Activated CD8-positive, alpha-beta T cell treated with anti-CD3 and anti-CD28 coated beads, Interleukin-2, amount 10 ng/mL, durations not matched to agents 7 days and 5 days (primary cell): ENCODE data around the gene CSK. TPM values are rescaled to one million over a fixed set of nuclear protein-coding genes. Genes with fewer than 3 reads are reported as not detected.
A peak's percentile ranks its signal among the peaks of the same experiment; 100 is the strongest.
"Not testable (repeated sequence)": the region's sequence is repeated elsewhere in the genome, so short reads cannot be mapped to it uniquely, and the experiment has no call there.

Experiments used
- ATAC-seq: fragments of 150-1000 bp; cut with Tn5 transposase; one replicate; pipeline ENCODE4 v1.10.0; 2021; ENCODE audit warnings: moderate library complexity
- CTCF ChIA-PET: fragments of 350-600 bp; sonication (Branson Sonifier 250); formaldehyde crosslinking; loops from one replicate; lab custom pipeline; 2021; ENCODE audit warnings: antibody characterized with exemption; lab: Charles Lee
- POLR2A ChIA-PET: fragments of 350-600 bp; sonication (Branson Sonifier 250); formaldehyde crosslinking; loops from one replicate; lab custom pipeline; 2021; ENCODE audit warnings: antibody characterized with exemption; lab: Charles Lee
- DNase-seq: peaks from one replicate; pipeline ENCODE4 v3.0.0-alpha.2; 2020
- H3K27ac Mint-ChIP-seq: one replicate; pipeline ENCODE4 v1.8.0; 2021; ENCODE audit warnings: mild to moderate bottlenecking, mixed read lengths
- H3K27me3 Mint-ChIP-seq: one replicate; pipeline ENCODE4 v1.8.0; 2021; ENCODE audit warnings: low read depth, mixed read lengths
- H3K36me3 Mint-ChIP-seq: one replicate; pipeline ENCODE4 v1.8.0; 2021; ENCODE audit warnings: low read depth, mixed read lengths
- H3K4me1 Mint-ChIP-seq: one replicate; pipeline ENCODE4 v1.8.0; 2021; ENCODE audit warnings: low read depth, mixed read lengths
- H3K4me3 Mint-ChIP-seq: one replicate; pipeline ENCODE4 v1.8.0; 2021; ENCODE audit warnings: mild to moderate bottlenecking, mixed read lengths
- H3K9me3 Mint-ChIP-seq: one replicate; pipeline ENCODE4 v1.8.0; 2022; ENCODE audit warnings: mixed read lengths; ENCODE audit not compliant: insufficient read depth
- total RNA-seq, 2 experiments: library from RNA; stranded (reverse); gene quantifications; one replicate each; pipeline ENCODE4 v1.2.3, GENCODE V29; 2021

Gene CSK
- 100 to 1,000 TPM; 314 to 330 TPM for total RNA-seq

GRCh38 chr15:74781431-74782258, at the start of gene CSK:
TSS of gene CSK (plus strand) at chr15:74782080. CDS start at chr15:74798298, 16,218 bp downstream.
- H3K27me3 Mint-ChIP-seq = no peaks in the 10 kb centered on the region
- ATAC-seq (peak; percentile 59), DNase-seq (peak; percentile 82)
- H3K9me3 Mint-ChIP-seq = no peaks in the 10 kb centered on the region
- ChIA-PET POLR2A (interaction anchor here (0.6 to 23.0 kb wide), 9 partner anchors 10 to 241 kb away, joined by 3 to 670 read pairs (median 3); no protein-coding TSS in a partner anchor), CTCF (interaction anchor here (0.6 to 25.5 kb wide), 13 partner anchors 3 to 320 kb away, joined by 3 to 1683 read pairs (median 4); partner anchors contain the start of genes CSK, EDC3 and FAM219B)
- H3K27ac Mint-ChIP-seq = peak within 1 kb of the TSS; percentile 99
- H3K4me1 Mint-ChIP-seq = peaks cover 59% of the 10 kb centered on the region
- peak within 1 kb of the TSS; percentile 95 for H3K4me3 Mint-ChIP-seq
- H3K36me3 Mint-ChIP-seq = peaks cover 43% of the 10 kb centered on the region

GRCh38 chr15:74732846-74733245, 49.0 kb upstream of the CSK start:
- H3K9me3 Mint-ChIP-seq = peaks cover 4% of the 10 kb centered on the region
- peaks cover 7% of the 10 kb centered on the region for H3K27me3 Mint-ChIP-seq
- no peaks in the 10 kb centered on the region for H3K36me3 Mint-ChIP-seq
- H3K4me1 Mint-ChIP-seq = peaks cover 4% of the 10 kb centered on the region
- no peak overlapping the region for H3K4me3 Mint-ChIP-seq
- DNase-seq = no peak
- ChIA-PET CTCF (no interaction called here), POLR2A (interaction anchor here (1.0 kb wide), 1 partner anchor 169 kb away, joined by 3 read pairs; no protein-coding TSS in a partner anchor)
- no peak overlapping the region for H3K27ac Mint-ChIP-seq
- ATAC-seq = no peak

- H3K27me3 Mint-ChIP-seq = peaks cover 7% of the 10 kb centered on the region
- POLR2A ChIA-PET = interaction anchor here (1.0 kb wide), 1 partner anchor 169 kb away, joined by 3 read pairs; no protein-coding TSS in a partner anchor
- CTCF ChIA-PET = no interaction called here
Observed at GRCh38 chr15:74733269-74733668, 48.6 kb upstream of the CSK start.

GRCh38 chr15:74735305-74735704, 46.6 kb upstream of the CSK start:
- ATAC-seq (no peak), DNase-seq (no peak)
- H3K36me3 Mint-ChIP-seq = peaks cover 4% of the 10 kb centered on the region
- peaks cover 4% of the 10 kb centered on the region for H3K4me1 Mint-ChIP-seq
- H3K27me3 Mint-ChIP-seq = peaks cover 7% of the 10 kb centered on the region
- no peak overlapping the region for H3K4me3 Mint-ChIP-seq
- no peak overlapping the region for H3K27ac Mint-ChIP-seq
- POLR2A ChIA-PET = no interaction called here
- peaks cover 10% of the 10 kb centered on the region for H3K9me3 Mint-ChIP-seq
- CTCF ChIA-PET = interaction anchor here (0.9 to 1.1 kb wide), 3 partner anchors 11 to 46 kb away, joined by 3 read pairs; no protein-coding TSS in a partner anchor

More at GRCh38 chr15:74733269-74733668, 48.6 kb upstream of the CSK start:
- ATAC-seq (no peak), DNase-seq (no peak)
- Mint-ChIP-seq H3K9me3 (peaks cover 8% of the 10 kb centered on the region), H3K4me1 (peaks cover 4% of the 10 kb centered on the region), H3K27ac (no peak overlapping the region), H3K36me3 (peaks cover 4% of the 10 kb centered on the region), H3K4me3 (no peak overlapping the region)

GRCh38 chr15:74738239-74738638, 43.6 kb upstream of the CSK start:
- ATAC-seq, CTCF ChIA-PET: not testable (repeated sequence)

GRCh38 chr15:74742422-74742821, 39.5 kb upstream of the CSK start:
- Mint-ChIP-seq H3K36me3 (peaks cover 4% of the 10 kb centered on the region), H3K4me1 (no peaks in the 10 kb centered on the region), H3K9me3 (peaks cover 12% of the 10 kb centered on the region), H3K27me3 (peaks cover 9% of the 10 kb centered on the region), H3K4me3 (no peak overlapping the region), H3K27ac (no peak overlapping the region)
- ChIA-PET CTCF (no interaction called here), POLR2A (no interaction called here)
- DNase-seq = no peak
- ATAC-seq = no peak

More at GRCh38 chr15:74738239-74738638, 43.6 kb upstream of the CSK start:
- H3K4me1 Mint-ChIP-seq, H3K27ac Mint-ChIP-seq, DNase-seq, H3K36me3 Mint-ChIP-seq, H3K4me3 Mint-ChIP-seq, POLR2A ChIA-PET: not testable (repeated sequence)
- peaks cover 17% of the 10 kb centered on the region for H3K27me3 Mint-ChIP-seq
- H3K9me3 Mint-ChIP-seq = peaks cover 16% of the 10 kb centered on the region

- Mint-ChIP-seq H3K27ac (no peak overlapping the region), H3K36me3 (no peaks in the 10 kb centered on the region), H3K4me1 (no peaks in the 10 kb centered on the region), H3K9me3 (peaks cover 6% of the 10 kb centered on the region), H3K27me3 (peaks cover 4% of the 10 kb centered on the region), H3K4me3 (no peak overlapping the region)
- ATAC-seq (no peak), DNase-seq (no peak)
- CTCF ChIA-PET = no interaction called here
- POLR2A ChIA-PET = no interaction called here
Observed at GRCh38 chr15:74746389-74746788, 35.5 kb upstream of the CSK start.

- CTCF ChIA-PET = interaction anchor here (1.2 kb wide), 1 partner anchor 23 kb away, joined by 3 read pairs; no protein-coding TSS in a partner anchor
- H3K27me3 Mint-ChIP-seq = peaks cover 5% of the 10 kb centered on the region
Observed at GRCh38 chr15:74748322-74748946, 33.4 kb upstream of the CSK start, which contains the start of gene CYP1A2. TSS of gene CYP1A2 (plus strand) at chr15:74748845. CDS start at chr15:74749739, 894 bp downstream.

GRCh38 chr15:74749832-74750231, 32.0 kb upstream of the CSK start:
- H3K9me3 Mint-ChIP-seq = no peaks in the 10 kb centered on the region
- ATAC-seq = no peak

More at GRCh38 chr15:74748322-74748946, 33.4 kb upstream of the CSK start, which contains the start of gene CYP1A2:
- POLR2A ChIA-PET = no interaction called here
- DNase-seq = no peak
- ATAC-seq = no peak
- Mint-ChIP-seq H3K4me1 (no peaks in the 10 kb centered on the region), H3K4me3 (no peak within 1 kb of the TSS), H3K27ac (no peak within 1 kb of the TSS), H3K9me3 (no peaks in the 10 kb centered on the region), H3K36me3 (no peaks in the 10 kb centered on the region)

GRCh38 chr15:74750751-74751150, 31.1 kb upstream of the CSK start:
- Mint-ChIP-seq H3K4me3 (no peak overlapping the region), H3K27me3 (peaks cover 5% of the 10 kb centered on the region), H3K27ac (no peak overlapping the region), H3K9me3 (no peaks in the 10 kb centered on the region), H3K4me1 (no peaks in the 10 kb centered on the region), H3K36me3 (no peaks in the 10 kb centered on the region)
- CTCF ChIA-PET = interaction anchor here (0.7 to 2.2 kb wide), 3 partner anchors 18 to 119 kb away, joined by 3 to 5 read pairs (median 3); no protein-coding TSS in a partner anchor
- POLR2A ChIA-PET = interaction anchor here (0.6 kb wide), 1 partner anchor 10 kb away, joined by 6 read pairs; no protein-coding TSS in a partner anchor
- ATAC-seq (no peak), DNase-seq (no peak)

More at GRCh38 chr15:74749832-74750231, 32.0 kb upstream of the CSK start:
- ChIA-PET POLR2A (interaction anchor here (0.6 kb wide), 2 partner anchors 11 to 26 kb away, joined by 3 to 6 read pairs; no protein-coding TSS in a partner anchor), CTCF (interaction anchor here (0.9 to 2.2 kb wide), 2 partner anchors 114 to 118 kb away, joined by 3 to 5 read pairs; no protein-coding TSS in a partner anchor)
- H3K36me3 Mint-ChIP-seq = no peaks in the 10 kb centered on the region
- no peaks in the 10 kb centered on the region for H3K4me1 Mint-ChIP-seq
- H3K4me3 Mint-ChIP-seq = no peak overlapping the region
- DNase-seq = no peak
- no peak overlapping the region for H3K27ac Mint-ChIP-seq
- peaks cover 5% of the 10 kb centered on the region for H3K27me3 Mint-ChIP-seq

GRCh38 chr15:74752011-74752410, 29.9 kb upstream of the CSK start:
- no peak for ATAC-seq
- CTCF ChIA-PET = interaction anchor here (1.4 to 2.2 kb wide), 2 partner anchors 26 to 120 kb away, joined by 5 read pairs; partner anchors contain the start of gene CYP1A1
- POLR2A ChIA-PET = no interaction called here
- peaks cover 5% of the 10 kb centered on the region for H3K27me3 Mint-ChIP-seq
- no peaks in the 10 kb centered on the region for H3K4me1 Mint-ChIP-seq
- H3K36me3 Mint-ChIP-seq = no peaks in the 10 kb centered on the region
- no peaks in the 10 kb centered on the region for H3K9me3 Mint-ChIP-seq
- no peak for DNase-seq
- H3K4me3 Mint-ChIP-seq = no peak overlapping the region
- H3K27ac Mint-ChIP-seq = no peak overlapping the region
